Thymus (tissue), 11 donors: ENCODE data around the gene MELK. TPM values are rescaled to one million over a fixed set of nuclear protein-coding genes. Genes with fewer than 3 reads are reported as not detected.
"Not testable (repeated sequence)": the region's sequence is repeated elsewhere in the genome, so short reads cannot be mapped to it uniquely, and the experiment has no call there.

Experiments used
- DNase-seq, 9 donors: peaks; one replicate each; pipeline ENCODE4 v3.0.0-alpha.2; 2013; ENCODE audit warnings: low spot score in 9 of 9, low read depth in 6 of 9, missing footprints in 1 of 9
- H3K27ac ChIP-seq, 2 donors: one replicate each; pipeline ENCODE4 v1.5.1; 2013; ENCODE audit warnings: control low read depth in 1 of 2, low read depth in 1 of 2, low read length in 1 of 2, mild to moderate bottlenecking in 1 of 2, moderate library complexity in 1 of 2
- H3K27me3 ChIP-seq, 2 donors: one replicate each; pipeline ENCODE4 v1.5.1; 2013; ENCODE audit warnings: low read length in 1 of 2; ENCODE audit not compliant: control insufficient read depth in 2 of 2, insufficient read depth in 1 of 2
- H3K36me3 ChIP-seq, 2 donors: one replicate each; pipeline ENCODE4 v1.5.1; 2013; ENCODE audit warnings: low read length in 1 of 2, mild to moderate bottlenecking in 1 of 2, moderate library complexity in 1 of 2; ENCODE audit not compliant: control insufficient read depth in 2 of 2, insufficient read depth in 2 of 2
- H3K4me1 ChIP-seq, 2 donors: one replicate each; pipeline ENCODE4 v1.5.1; 2013; ENCODE audit warnings: low read length in 2 of 2; ENCODE audit not compliant: control insufficient read depth in 2 of 2, insufficient read depth in 2 of 2
- H3K4me3 ChIP-seq, 2 donors: one replicate each; pipeline ENCODE4 v1.5.1; 2013; ENCODE audit warnings: low read length in 2 of 2, control low read depth in 1 of 2, mild to moderate bottlenecking in 1 of 2
- H3K9me3 ChIP-seq, 2 donors: one replicate each; pipeline ENCODE4 v1.5.1; 2013; ENCODE audit warnings: low read length in 1 of 2, mild to moderate bottlenecking in 1 of 2; ENCODE audit not compliant: control insufficient read depth in 2 of 2, insufficient read depth in 1 of 2
- WGBS: extraction: QIAGEN DNeasy Blood & Tissue Kit; methylation state at CpG from one replicate; pipeline ENCODE4 v1.1.7; 2013; 5-methylcytosine and 5-hydroxymethylcytosine counted together
- polyA plus RNA-seq: library from polyadenylated mRNA; stranded (reverse); fragments of 200-250 nt; gene quantifications from one replicate; pipeline ENCODE4 v1.2.3, GENCODE V29; 2013
- total RNA-seq: library from RNA; stranded (reverse); fragments of 120-200 nt; gene quantifications from one replicate; pipeline ENCODE4 v1.2.4, GENCODE V29; 2013
- donor health status: healthy.

MELK gene
- total and polyA plus RNA-seq, 2 donors, result 3.4 to 26.5 TPM

- no peaks in the 10 kb centered on the region for H3K27me3 ChIP-seq
- H3K36me3 ChIP-seq, result no peaks in the 10 kb centered on the region
- WGBS, result 93% methylated on average over 8 of the region's 8 CpGs
- no peak overlapping the region for H3K27ac ChIP-seq
- no peak for DNase-seq
- H3K4me1 ChIP-seq, result no peaks in the 10 kb centered on the region
- H3K9me3 ChIP-seq, result no peaks in the 10 kb centered on the region
- H3K4me3 ChIP-seq, result no peak overlapping the region
These were observed 5.9 kb upstream of the MELK start for GRCh38 chr9:36566813-36567221.

- 98% methylated on average over 4 of the region's 4 CpGs for WGBS
- not testable (repeated sequence) for H3K9me3 ChIP-seq, H3K36me3 ChIP-seq, H3K4me1 ChIP-seq, DNase-seq, H3K27ac ChIP-seq, H3K27me3 ChIP-seq, H3K4me3 ChIP-seq
These were observed 4.0 kb upstream of the MELK start for GRCh38 chr9:36568681-36569080.

- WGBS, result 99% methylated on average over 2 of the region's 2 CpGs
These were observed 1.4 kb upstream of the MELK start for GRCh38 chr9:36571333-36571732.

GRCh38 chr9:36574045-36574444, 1.4 kb downstream of the MELK start:
- not testable (repeated sequence) for H3K9me3 ChIP-seq, H3K27me3 ChIP-seq, H3K36me3 ChIP-seq
- Histone ChIP-seq H3K4me3 (peak overlapping the region; percentile 63 to 99), H3K27ac (peak overlapping the region in 1 of 2 donors; percentile 48), H3K4me1 (peaks cover 6 to 14% of the 10 kb centered on the region in 2 donors)
- WGBS, result 93% methylated on average over 8 of the region's 8 CpGs
- DNase-seq, result peak in 1 of 9 donors; percentile 7

More at GRCh38 chr9:36571333-36571732, 1.4 kb upstream of the MELK start:
- Histone ChIP-seq H3K4me1 (peaks cover 6 to 14% of the 10 kb centered on the region in 2 donors), H3K9me3 (no peaks in the 10 kb centered on the region), H3K27me3 (no peaks in the 10 kb centered on the region), H3K27ac (no peak overlapping the region), H3K4me3 (no peak overlapping the region), H3K36me3 (no peaks in the 10 kb centered on the region)
- DNase-seq, result no peak

- no peak overlapping the region for H3K4me3 ChIP-seq
- no peak overlapping the region for H3K27ac ChIP-seq
- peaks cover 0 to 7% of the 10 kb centered on the region in 2 donors for H3K36me3 ChIP-seq
- H3K9me3 ChIP-seq, result no peaks in the 10 kb centered on the region
- H3K27me3 ChIP-seq, result no peaks in the 10 kb centered on the region
- DNase-seq, result no peak
- H3K4me1 ChIP-seq, result peaks cover 6 to 14% of the 10 kb centered on the region in 2 donors
- WGBS, result 97% methylated on average over 2 of the region's 2 CpGs
These were observed 2.8 kb downstream of the MELK start for GRCh38 chr9:36575411-36575882.

GRCh38 chr9:36576866-36577265, 4.2 kb downstream of the MELK start:
- H3K36me3 ChIP-seq, result peaks cover 0 to 7% of the 10 kb centered on the region in 2 donors
- H3K27ac ChIP-seq, result no peak overlapping the region
- 100% methylated on average over 3 of the region's 3 CpGs for WGBS
- H3K27me3 ChIP-seq, result no peaks in the 10 kb centered on the region
- H3K4me3 ChIP-seq, result no peak overlapping the region
- DNase-seq, result no peak
- peaks cover 6 to 14% of the 10 kb centered on the region in 2 donors for H3K4me1 ChIP-seq
- no peaks in the 10 kb centered on the region for H3K9me3 ChIP-seq

GRCh38 chr9:36584620-36585460, 12.1 kb downstream of the MELK start:
- Histone ChIP-seq H3K9me3 (no peaks in the 10 kb centered on the region), H3K27ac (no peak overlapping the region), H3K36me3 (peaks cover 20 to 26% of the 10 kb centered on the region in 2 donors), H3K4me1 (no peaks in the 10 kb centered on the region), H3K4me3 (no peak overlapping the region), H3K27me3 (no peaks in the 10 kb centered on the region)
- no peak for DNase-seq
- WGBS, result 97% methylated on average over 7 of the region's 7 CpGs

- no peak overlapping the region for H3K27ac ChIP-seq
- H3K27me3 ChIP-seq, result no peaks in the 10 kb centered on the region
- no peaks in the 10 kb centered on the region for H3K4me1 ChIP-seq
- 96% methylated on average over 1 of the region's 1 CpG for WGBS
- H3K9me3 ChIP-seq, result no peaks in the 10 kb centered on the region
- peaks cover 39 to 44% of the 10 kb centered on the region in 2 donors for H3K36me3 ChIP-seq
- DNase-seq, result no peak
- no peak overlapping the region for H3K4me3 ChIP-seq
These were observed 17.5 kb downstream of the MELK start for GRCh38 chr9:36590231-36590630.

- H3K27me3 ChIP-seq, result no peaks in the 10 kb centered on the region
- no peaks in the 10 kb centered on the region for H3K9me3 ChIP-seq
- 96% methylated on average over 4 of the region's 4 CpGs for WGBS
- H3K27ac ChIP-seq, result no peak overlapping the region
- no peaks in the 10 kb centered on the region for H3K4me1 ChIP-seq
- H3K36me3 ChIP-seq, result peaks cover 31 to 58% of the 10 kb centered on the region in 2 donors
- no peak for DNase-seq
- no peak overlapping the region for H3K4me3 ChIP-seq
These were observed 20.3 kb downstream of the MELK start for GRCh38 chr9:36592801-36593583.
